ENCODE results near the gene BTN2A1.
"Not testable (repeated sequence)": the region's sequence is repeated elsewhere in the genome, so short reads cannot be mapped to it uniquely, and the experiment has no call there.

BTN2A1 gene

DNA sequence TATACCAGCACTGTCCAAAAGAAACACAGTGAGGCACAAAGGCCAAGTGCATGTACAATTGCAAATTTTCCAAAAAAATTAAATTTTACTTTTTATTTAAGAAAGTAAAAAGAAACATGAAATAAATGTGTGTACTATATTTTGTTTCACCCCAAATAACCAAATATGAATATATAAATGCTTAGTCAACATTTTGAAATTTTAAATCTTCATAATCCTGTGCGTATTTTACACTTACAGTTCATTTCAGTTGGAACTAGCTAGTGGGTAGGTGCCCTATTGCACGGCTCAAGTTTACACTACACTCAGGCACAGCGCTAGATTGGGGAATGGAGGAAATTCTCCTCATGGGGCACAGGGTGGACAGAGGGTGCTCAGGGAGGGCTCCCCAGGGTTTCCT lies 35.4 kb upstream of the BTN2A1 start:
- Histone ChIP-seq H3K27me3 (ENCODE audit: insufficient read depth, insufficient read length) (no peaks in the 10 kb centered on the region), H3K9ac (ENCODE audit: insufficient read length, low read depth) (no peak overlapping the region), H3K36me3 (ENCODE audit: insufficient read depth, insufficient read length, low read length) (peaks cover 27% of the 10 kb centered on the region), H3K4me3 (ENCODE audit: insufficient read length, low read depth) (no peak overlapping the region), H3K4me1 (ENCODE audit: insufficient read depth, insufficient read length) (no peaks in the 10 kb centered on the region), H3K9me3 (ENCODE audit: insufficient read depth, low read length) (peaks cover 16% of the 10 kb centered on the region)
- no peak for DNase-seq (ENCODE audit: low read depth, low spot score)
- TF ChIP-seq YY1 (IDR thresholded peaks at IDR 0.05; ENCODE audit: insufficient read depth, insufficient read length) (no peak), SUZ12 (IDR thresholded peaks at IDR 0.05; ENCODE audit: extremely low read depth, insufficient read depth, insufficient read length) (no peak), ZNF274 (IDR thresholded peaks at IDR 0.05; ENCODE audit: low read depth, low read length) (no peak)

DNA sequence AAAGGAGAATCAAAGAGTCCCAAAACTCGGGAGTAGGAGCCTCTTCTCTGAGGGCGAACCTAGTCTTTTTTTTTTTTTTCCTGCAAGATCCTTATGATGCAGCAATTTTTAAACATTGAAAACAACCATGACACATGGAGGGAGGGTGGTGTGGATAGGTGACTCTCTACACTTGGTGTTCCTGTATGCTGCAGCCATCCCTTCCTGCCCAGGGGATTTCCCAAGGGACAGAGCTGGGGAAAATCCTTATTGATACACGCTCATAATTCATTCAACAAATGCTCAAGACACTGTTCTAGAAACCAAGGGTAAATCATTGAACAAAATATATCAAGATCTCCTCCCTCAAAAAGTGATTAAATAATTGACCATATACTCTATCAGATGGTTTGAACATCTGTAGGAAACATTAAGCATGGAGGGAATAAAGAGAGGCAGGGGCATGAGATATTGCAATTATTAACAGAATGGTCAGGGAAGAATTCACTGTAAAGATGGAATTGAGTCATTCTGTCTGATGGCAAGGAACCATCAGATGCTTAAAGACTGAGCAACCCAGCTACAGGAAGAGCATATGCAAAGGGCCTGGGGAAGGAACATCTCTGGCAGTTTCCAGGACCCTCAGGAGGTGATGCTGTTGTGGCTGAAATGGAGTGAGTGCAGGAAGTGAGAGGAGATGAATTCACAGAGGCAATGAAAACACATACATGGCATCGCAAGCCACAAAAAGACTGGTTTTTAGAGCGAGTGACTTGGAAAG lies 30.9 kb upstream of the BTN2A1 start:
- no peaks in the 10 kb centered on the region for H3K4me1 ChIP-seq (ENCODE audit: insufficient read depth, insufficient read length)
- H3K9me3 ChIP-seq (ENCODE audit: insufficient read depth, low read length), result no peaks in the 10 kb centered on the region
- DNase-seq (ENCODE audit: low read depth, low spot score), result no peak
- H3K4me3 ChIP-seq (ENCODE audit: insufficient read length, low read depth), result no peak overlapping the region
- no peak for TF ChIP-seq SUZ12 (IDR thresholded peaks at IDR 0.05; ENCODE audit: extremely low read depth, insufficient read depth, insufficient read length)
- TF ChIP-seq ZNF274 (IDR thresholded peaks at IDR 0.05; ENCODE audit: low read depth, low read length), result no peak
- no peak for TF ChIP-seq YY1 (IDR thresholded peaks at IDR 0.05; ENCODE audit: insufficient read depth, insufficient read length)
- H3K27me3 ChIP-seq (ENCODE audit: insufficient read depth, insufficient read length), result no peaks in the 10 kb centered on the region
- no peak overlapping the region for H3K9ac ChIP-seq (ENCODE audit: insufficient read length, low read depth)
- peaks cover 58% of the 10 kb centered on the region for H3K36me3 ChIP-seq (ENCODE audit: insufficient read depth, insufficient read length, low read length)

DNA sequence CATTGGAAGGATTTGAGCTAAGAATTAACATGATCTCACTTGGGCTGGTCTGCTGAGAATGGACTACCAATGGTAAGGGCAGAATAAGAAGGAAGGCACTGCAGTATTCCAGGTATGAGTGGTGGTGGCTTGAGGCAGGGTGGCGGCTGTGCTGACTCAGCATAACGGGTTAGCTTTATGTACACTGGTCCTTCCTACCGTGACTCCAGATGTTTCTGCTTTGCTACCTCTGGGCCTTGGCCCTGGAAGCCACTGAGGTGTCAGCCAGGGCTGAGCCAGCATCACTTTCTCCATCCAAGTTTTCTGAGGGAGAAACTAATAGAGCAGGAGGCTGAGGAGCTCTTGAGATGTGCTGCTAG lies 30.3 kb upstream of the BTN2A1 start:
- TF ChIP-seq SUZ12 (IDR thresholded peaks at IDR 0.05; ENCODE audit: extremely low read depth, insufficient read depth, insufficient read length) (no peak), YY1 (IDR thresholded peaks at IDR 0.05; ENCODE audit: insufficient read depth, insufficient read length) (no peak), ZNF274 (IDR thresholded peaks at IDR 0.05; ENCODE audit: low read depth, low read length) (no peak)
- Histone ChIP-seq H3K27me3 (ENCODE audit: insufficient read depth, insufficient read length) (no peaks in the 10 kb centered on the region), H3K4me3 (ENCODE audit: insufficient read length, low read depth) (no peak overlapping the region), H3K9ac (ENCODE audit: insufficient read length, low read depth) (no peak overlapping the region), H3K9me3 (ENCODE audit: insufficient read depth, low read length) (no peaks in the 10 kb centered on the region), H3K36me3 (ENCODE audit: insufficient read depth, insufficient read length, low read length) (peaks cover 59% of the 10 kb centered on the region), H3K4me1 (ENCODE audit: insufficient read depth, insufficient read length) (no peaks in the 10 kb centered on the region)
- DNase-seq (ENCODE audit: low read depth, low spot score), result no peak

DNA sequence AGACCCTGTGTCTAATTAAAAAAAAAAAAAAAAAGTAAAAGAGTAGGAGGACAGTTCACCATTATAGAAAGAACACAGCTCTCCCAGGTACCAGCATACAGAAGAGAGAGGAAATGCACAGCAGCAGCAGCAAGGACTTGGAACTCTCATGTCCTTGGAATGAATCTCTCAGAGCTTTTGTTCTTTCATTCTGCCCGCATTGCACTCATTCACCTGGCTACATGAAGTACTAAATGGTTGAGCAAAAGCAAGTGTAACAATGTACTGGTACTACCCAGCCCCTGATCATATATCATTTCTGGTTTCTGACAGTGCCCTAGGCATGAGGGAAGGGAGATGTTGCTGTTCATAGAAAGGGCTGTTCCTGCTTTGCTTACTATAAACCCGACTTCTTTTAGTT lies 29.5 kb upstream of the BTN2A1 start:
- no peak overlapping the region for H3K9ac ChIP-seq (ENCODE audit: insufficient read length, low read depth)
- no peaks in the 10 kb centered on the region for H3K9me3 ChIP-seq (ENCODE audit: insufficient read depth, low read length)
- peaks cover 51% of the 10 kb centered on the region for H3K36me3 ChIP-seq (ENCODE audit: insufficient read depth, insufficient read length, low read length)
- no peak overlapping the region for H3K4me3 ChIP-seq (ENCODE audit: insufficient read length, low read depth)
- no peaks in the 10 kb centered on the region for H3K4me1 ChIP-seq (ENCODE audit: insufficient read depth, insufficient read length)
- TF ChIP-seq ZNF274 (IDR thresholded peaks at IDR 0.05; ENCODE audit: low read depth, low read length) (no peak), YY1 (IDR thresholded peaks at IDR 0.05; ENCODE audit: insufficient read depth, insufficient read length) (no peak), SUZ12 (IDR thresholded peaks at IDR 0.05; ENCODE audit: extremely low read depth, insufficient read depth, insufficient read length) (no peak)
- DNase-seq (ENCODE audit: low read depth, low spot score), result no peak
- no peaks in the 10 kb centered on the region for H3K27me3 ChIP-seq (ENCODE audit: insufficient read depth, insufficient read length)

DNA sequence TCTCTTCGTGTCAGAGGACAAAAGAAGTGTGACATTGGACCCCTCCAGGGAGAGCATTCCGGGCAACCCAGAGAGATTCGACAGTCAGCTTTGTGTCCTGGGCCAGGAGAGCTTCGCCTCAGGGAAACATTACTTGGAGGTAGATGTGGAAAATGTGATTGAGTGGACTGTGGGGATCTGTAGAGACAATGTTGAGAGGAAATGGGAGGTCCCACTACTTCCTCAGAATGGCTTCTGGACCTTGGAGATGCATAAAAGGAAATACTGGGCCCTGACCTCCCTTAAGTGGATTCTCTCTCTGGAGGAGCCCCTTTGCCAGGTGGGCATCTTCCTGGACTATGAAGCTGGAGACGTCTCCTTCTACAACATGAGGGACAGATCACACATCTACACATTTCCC lies 27.0 kb upstream of the BTN2A1 start:
- Histone ChIP-seq H3K4me3 (ENCODE audit: insufficient read length, low read depth) (no peak overlapping the region), H3K9ac (ENCODE audit: insufficient read length, low read depth) (no peak overlapping the region), H3K9me3 (ENCODE audit: insufficient read depth, low read length) (peaks cover 4% of the 10 kb centered on the region; the same call in 1 of the 2 replicates), H3K4me1 (ENCODE audit: insufficient read depth, insufficient read length) (no peaks in the 10 kb centered on the region), H3K27me3 (ENCODE audit: insufficient read depth, insufficient read length) (no peaks in the 10 kb centered on the region), H3K36me3 (ENCODE audit: insufficient read depth, insufficient read length, low read length) (peaks cover 43% of the 10 kb centered on the region)
- no peak for DNase-seq (ENCODE audit: low read depth, low spot score)
- TF ChIP-seq SUZ12 (IDR thresholded peaks at IDR 0.05; ENCODE audit: extremely low read depth, insufficient read depth, insufficient read length), result no peak

DNA sequence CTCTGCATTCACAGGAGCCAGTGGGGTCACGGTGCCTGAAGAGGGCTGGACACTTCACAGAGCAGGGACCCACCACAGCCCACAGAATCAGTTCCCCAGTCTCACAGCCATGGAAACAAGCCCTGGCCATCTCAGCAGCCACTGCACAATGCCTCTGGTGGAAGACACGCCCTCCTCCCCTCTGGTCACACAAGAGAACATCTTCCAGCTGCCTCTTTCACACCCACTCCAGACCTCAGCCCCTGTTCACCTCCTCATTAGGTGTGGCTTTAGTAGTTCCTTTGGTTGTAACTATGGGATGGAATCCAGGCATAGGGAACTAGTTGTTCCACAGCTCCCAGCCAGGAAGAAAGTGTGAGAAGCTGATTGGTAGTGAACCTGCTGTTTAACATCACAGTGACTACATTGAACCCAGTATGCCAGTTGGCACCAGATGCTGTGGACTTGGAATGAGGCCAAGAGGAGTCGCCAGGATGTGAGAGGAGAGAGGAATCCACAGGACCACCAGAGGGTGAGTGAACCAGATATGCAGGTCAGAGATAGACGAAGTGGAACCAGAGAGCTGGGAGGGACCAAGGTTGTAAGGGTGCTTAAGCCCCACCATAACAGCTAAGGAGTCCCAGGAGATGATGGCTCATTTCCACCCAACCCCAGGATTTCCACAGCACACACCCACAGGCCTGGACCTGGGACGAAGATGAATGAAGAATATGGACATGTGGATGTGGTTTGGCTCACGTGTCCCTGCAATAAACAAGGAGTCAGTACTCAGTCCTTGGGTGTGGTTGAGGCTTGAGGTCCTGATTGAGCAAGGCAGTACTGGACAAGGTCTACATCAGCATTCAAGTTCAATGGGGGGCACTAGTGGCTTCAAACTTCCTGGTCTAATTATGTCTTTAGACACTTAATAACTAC lies 26.2 kb upstream of the BTN2A1 start:
- DNase-seq (ENCODE audit: low read depth, low spot score), result no peak

DNA sequence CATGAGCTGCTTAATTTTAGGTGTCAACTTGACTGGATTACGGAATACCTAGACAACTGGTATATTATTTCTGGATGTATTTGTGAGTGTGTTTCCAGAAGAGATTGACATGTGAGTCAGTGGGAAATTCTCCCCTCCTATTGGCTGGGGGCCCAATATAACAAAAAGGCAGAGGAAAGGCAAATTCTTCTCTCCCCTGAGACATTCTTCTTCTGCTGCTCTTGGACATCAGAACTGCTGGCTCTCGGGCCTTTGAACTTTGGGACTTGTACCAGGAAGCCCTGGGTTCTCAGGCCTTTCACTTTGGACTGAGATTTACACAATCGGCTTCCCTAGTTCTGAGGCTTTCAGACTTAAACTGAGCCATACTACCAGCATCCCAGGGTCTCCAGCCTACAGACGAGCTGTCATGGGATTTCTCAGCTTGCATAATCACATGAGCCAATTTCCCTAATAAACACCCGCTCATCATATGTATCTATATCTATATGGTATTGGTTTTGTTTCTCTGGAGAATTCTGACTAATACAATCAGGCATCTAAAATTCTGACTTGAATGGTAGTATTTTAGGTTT lies 25.0 kb upstream of the BTN2A1 start:
- no peak for DNase-seq (ENCODE audit: low read depth, low spot score)
- no peaks in the 10 kb centered on the region for H3K4me1 ChIP-seq (ENCODE audit: insufficient read depth, insufficient read length)
- no peak overlapping the region for H3K9ac ChIP-seq (ENCODE audit: insufficient read length, low read depth)
- H3K4me3 ChIP-seq (ENCODE audit: insufficient read length, low read depth), result no peak overlapping the region
- peaks cover 4% of the 10 kb centered on the region; the same call in 1 of the 2 replicates for H3K9me3 ChIP-seq (ENCODE audit: insufficient read depth, low read length)
- TF ChIP-seq SUZ12 (IDR thresholded peaks at IDR 0.05; ENCODE audit: extremely low read depth, insufficient read depth, insufficient read length) (no peak), ZNF274 (IDR thresholded peaks at IDR 0.05; ENCODE audit: low read depth, low read length) (no peak), YY1 (IDR thresholded peaks at IDR 0.05; ENCODE audit: insufficient read depth, insufficient read length) (no peak)
- no peaks in the 10 kb centered on the region for H3K27me3 ChIP-seq (ENCODE audit: insufficient read depth, insufficient read length)
- H3K36me3 ChIP-seq (ENCODE audit: insufficient read depth, insufficient read length, low read length), result peaks cover 28% of the 10 kb centered on the region

More for the DNA sequence above, 26.2 kb upstream of the BTN2A1 start:
- no peak overlapping the region for H3K4me3 ChIP-seq (ENCODE audit: insufficient read length, low read depth)
- H3K9ac ChIP-seq (ENCODE audit: insufficient read length, low read depth), result no peak overlapping the region
- no peaks in the 10 kb centered on the region for H3K27me3 ChIP-seq (ENCODE audit: insufficient read depth, insufficient read length)
- H3K4me1 ChIP-seq (ENCODE audit: insufficient read depth, insufficient read length), result no peaks in the 10 kb centered on the region
- peaks cover 4% of the 10 kb centered on the region; the same call in 1 of the 2 replicates for H3K9me3 ChIP-seq (ENCODE audit: insufficient read depth, low read length)
- peaks cover 38% of the 10 kb centered on the region for H3K36me3 ChIP-seq (ENCODE audit: insufficient read depth, insufficient read length, low read length)
- no peak for TF ChIP-seq YY1 (IDR thresholded peaks at IDR 0.05; ENCODE audit: insufficient read depth, insufficient read length)
- no peak for TF ChIP-seq SUZ12 (IDR thresholded peaks at IDR 0.05; ENCODE audit: extremely low read depth, insufficient read depth, insufficient read length)
- no peak for TF ChIP-seq ZNF274 (IDR thresholded peaks at IDR 0.05; ENCODE audit: low read depth, low read length)

DNA sequence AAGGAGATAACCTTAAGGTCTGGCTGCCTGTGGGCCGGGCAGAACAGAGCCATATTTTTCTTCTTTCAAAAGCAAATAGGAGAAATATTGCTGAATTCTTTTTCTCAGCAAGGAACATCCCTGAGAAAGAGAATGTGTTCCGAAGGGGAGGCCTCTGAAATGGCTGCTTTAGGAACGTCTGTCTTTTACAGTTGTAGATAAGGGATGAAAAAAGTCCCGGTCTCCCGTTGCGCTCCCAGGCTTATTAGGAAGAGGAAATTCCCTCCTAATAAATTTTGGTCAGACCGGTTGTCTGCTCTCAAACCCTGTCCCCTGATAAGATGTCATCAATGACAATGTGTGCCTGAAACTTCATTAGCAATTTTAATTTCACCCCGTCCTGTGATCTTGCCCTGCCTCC lies 24.1 kb upstream of the BTN2A1 start:
- H3K36me3 ChIP-seq (ENCODE audit: insufficient read depth, insufficient read length, low read length), result peaks cover 21% of the 10 kb centered on the region
- H3K9ac ChIP-seq (ENCODE audit: insufficient read length, low read depth); H3K9me3 ChIP-seq (ENCODE audit: insufficient read depth, low read length); H3K27me3 ChIP-seq (ENCODE audit: insufficient read depth, insufficient read length); DNase-seq (ENCODE audit: low read depth, low spot score); H3K4me3 ChIP-seq (ENCODE audit: insufficient read length, low read depth); H3K4me1 ChIP-seq (ENCODE audit: insufficient read depth, insufficient read length): not testable (repeated sequence)
